B cell (primary cell): ENCODE measurements around the gene RAP1GAP2.

Source experiments
- EZH2 ChIP-seq: IDR thresholded peaks from 2 replicates; pipeline ENCODE4 v1.6.1; 2012; ENCODE audit warnings: borderline replicate concordance, low read depth, mild to moderate bottlenecking, moderate library complexity, low read length; ENCODE audit not compliant: insufficient read depth, poor library complexity, severe bottlenecking
- TF ChIP-seq, protein P1 (sequence below): fragments of 200-600 bp; IDR thresholded peaks from one replicate; pipeline ENCODE4 v1.8.0; 2022; ENCODE audit warnings: antibody characterized with exemption, mild to moderate bottlenecking

DNA sequence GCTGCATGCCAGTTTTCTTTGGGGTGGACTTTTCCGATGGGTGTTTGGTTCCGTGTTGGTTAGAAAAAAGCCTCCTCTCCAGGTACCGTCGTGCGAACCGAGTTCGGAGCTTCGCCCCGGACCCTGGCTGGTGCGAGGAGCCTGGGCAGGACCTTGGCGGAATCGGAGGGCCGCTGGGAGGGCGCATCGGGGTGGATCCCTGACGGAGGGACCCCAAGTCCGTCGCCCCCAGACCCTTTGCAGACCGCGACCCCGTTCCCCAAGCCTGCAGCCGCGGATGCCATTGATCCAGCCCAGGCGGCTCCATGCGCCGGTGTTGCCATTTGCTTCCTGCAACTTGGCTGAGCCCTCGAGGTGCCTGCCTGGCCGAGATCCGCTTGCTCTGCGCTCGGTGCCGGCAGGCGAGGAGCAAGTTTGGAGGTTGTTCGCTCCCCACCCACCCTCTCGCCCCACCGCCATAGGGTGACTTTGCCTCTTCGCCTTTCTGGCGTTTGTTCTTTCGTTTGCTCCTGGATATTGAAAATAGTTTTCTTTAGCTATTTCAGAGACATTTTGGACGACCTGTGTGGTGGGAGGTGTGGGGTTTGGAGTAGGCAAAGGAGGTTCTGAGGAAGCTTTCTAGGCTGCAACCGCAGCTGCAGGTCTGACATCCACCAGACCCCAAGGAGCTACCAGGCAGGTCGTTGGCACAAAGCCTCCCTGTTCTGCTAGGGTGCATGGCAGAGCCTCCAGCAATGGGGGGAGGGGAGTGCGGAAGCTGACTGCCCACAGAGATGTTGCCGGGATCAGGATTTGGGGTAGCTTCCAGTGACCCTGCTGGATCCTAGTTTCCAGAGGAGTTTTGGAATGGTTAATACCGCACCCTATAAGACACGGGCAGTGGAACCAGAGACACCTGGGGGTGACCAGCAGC lies 58.2 kb downstream of the RAP1GAP2 start:
- peak; percentile 78 for TF ChIP-seq EZH2
- TF ChIP-seq, protein P1, sequence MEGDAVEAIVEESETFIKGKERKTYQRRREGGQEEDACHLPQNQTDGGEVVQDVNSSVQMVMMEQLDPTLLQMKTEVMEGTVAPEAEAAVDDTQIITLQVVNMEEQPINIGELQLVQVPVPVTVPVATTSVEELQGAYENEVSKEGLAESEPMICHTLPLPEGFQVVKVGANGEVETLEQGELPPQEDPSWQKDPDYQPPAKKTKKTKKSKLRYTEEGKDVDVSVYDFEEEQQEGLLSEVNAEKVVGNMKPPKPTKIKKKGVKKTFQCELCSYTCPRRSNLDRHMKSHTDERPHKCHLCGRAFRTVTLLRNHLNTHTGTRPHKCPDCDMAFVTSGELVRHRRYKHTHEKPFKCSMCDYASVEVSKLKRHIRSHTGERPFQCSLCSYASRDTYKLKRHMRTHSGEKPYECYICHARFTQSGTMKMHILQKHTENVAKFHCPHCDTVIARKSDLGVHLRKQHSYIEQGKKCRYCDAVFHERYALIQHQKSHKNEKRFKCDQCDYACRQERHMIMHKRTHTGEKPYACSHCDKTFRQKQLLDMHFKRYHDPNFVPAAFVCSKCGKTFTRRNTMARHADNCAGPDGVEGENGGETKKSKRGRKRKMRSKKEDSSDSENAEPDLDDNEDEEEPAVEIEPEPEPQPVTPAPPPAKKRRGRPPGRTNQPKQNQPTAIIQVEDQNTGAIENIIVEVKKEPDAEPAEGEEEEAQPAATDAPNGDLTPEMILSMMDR, result no peak
